ENCODE data around the gene CDH16.
"Not testable (repeated sequence)": the region's sequence is repeated elsewhere in the genome, so short reads cannot be mapped to it uniquely, and the experiment has no call there.

CDH16 gene

DNA sequence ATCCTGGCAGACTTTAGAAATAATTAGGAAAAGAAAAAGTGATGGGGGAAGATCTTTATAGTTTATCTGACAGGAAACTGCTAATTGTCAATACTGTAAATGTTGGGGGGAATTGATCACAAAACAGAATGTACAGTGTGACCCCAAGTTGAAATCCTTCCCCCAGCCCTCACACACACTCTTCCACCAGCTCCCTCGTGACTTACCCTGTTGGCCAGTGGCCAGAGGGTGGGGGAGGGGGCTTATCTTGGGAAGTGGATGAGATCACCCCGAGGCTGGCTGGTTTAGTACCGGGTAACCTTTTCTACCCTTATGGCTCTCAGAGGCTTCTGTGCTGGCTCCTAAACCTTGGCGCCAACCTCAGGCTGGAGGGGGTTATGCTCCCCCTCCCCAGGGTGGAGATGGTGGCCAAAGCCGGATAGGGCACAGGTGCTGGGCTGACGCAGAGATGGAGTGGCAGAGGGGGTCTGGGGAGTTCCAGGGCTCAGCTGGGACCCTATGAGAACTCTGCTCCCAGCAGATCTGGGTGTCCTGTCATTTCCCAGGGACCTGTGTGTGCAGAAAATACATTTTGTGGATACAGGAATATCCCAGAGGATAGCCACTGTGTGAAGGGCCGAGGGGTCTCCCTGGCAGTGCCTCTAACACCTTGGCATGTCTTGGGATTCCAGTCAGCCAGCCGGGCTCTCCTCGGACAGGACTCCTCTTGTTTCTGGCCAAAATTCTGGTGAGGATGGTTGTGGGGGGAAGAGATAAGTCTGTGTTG lies 18.6 kb downstream of the CDH16 start:
- H3K9me3 ChIP-seq (ENCODE audit: insufficient read depth, low read depth, low read length): no peaks in the 10 kb centered on the region
- 62% methylated on average over 8 of the region's 9 CpGs for WGBS
- H3K27me3 ChIP-seq (ENCODE audit: insufficient read depth, low read length): no peaks in the 10 kb centered on the region
- no peak overlapping the region for H3K9ac ChIP-seq (ENCODE audit: low read depth, low read length)
- H3K4me1 ChIP-seq (ENCODE audit: insufficient read depth, low read length): peaks cover 8% of the 10 kb centered on the region
- no peak overlapping the region for H3K4me3 ChIP-seq (ENCODE audit: low read length)
- no peak overlapping the region for H3K27ac ChIP-seq (ENCODE audit: low read depth, low read length)
- H3K36me3 ChIP-seq (ENCODE audit: insufficient read depth, low read length): no peaks in the 10 kb centered on the region

DNA sequence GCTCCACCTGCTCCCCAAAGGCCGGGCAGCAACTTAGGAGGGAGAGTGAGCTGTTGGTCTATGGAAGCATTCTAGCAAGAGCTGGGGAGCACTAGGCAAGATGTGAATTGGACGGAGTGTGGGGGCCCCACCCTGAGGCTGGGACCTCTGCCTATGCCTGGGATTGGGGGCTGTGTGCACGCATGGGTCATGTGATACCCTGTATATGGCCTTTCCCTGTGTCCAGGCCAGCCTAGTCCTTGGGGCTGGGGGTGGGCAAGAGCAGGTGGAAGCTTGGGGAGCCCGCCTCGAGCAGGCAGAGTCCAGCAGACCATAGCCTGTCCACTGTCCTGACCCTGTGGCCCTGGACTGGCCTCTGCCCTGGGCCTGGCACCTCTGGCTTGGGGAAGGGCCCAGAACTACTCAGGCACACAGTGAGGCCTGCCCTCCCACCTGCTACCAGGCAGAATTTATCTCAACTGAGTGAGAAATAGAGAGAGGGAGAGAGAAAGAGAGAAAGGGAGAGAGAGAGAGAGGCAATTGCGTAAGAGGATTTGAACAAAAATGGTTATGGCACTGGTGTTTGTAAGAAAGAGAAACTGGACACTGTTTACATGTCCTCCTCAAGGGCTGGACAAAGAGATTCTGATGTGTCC lies 19.3 kb downstream of the CDH16 start:
- no peaks in the 10 kb centered on the region for H3K27me3 ChIP-seq (ENCODE audit: insufficient read depth, low read length)
- no peak overlapping the region for H3K27ac ChIP-seq (ENCODE audit: low read depth, low read length)
- H3K4me3 ChIP-seq (ENCODE audit: low read length): no peak overlapping the region
- H3K4me1 ChIP-seq (ENCODE audit: insufficient read depth, low read length): peaks cover 8% of the 10 kb centered on the region
- no peaks in the 10 kb centered on the region for H3K9me3 ChIP-seq (ENCODE audit: insufficient read depth, low read depth, low read length)
- H3K9ac ChIP-seq (ENCODE audit: low read depth, low read length): no peak overlapping the region
- WGBS: 92% methylated on average over 6 of the region's 6 CpGs
- no peaks in the 10 kb centered on the region for H3K36me3 ChIP-seq (ENCODE audit: insufficient read depth, low read length)

DNA sequence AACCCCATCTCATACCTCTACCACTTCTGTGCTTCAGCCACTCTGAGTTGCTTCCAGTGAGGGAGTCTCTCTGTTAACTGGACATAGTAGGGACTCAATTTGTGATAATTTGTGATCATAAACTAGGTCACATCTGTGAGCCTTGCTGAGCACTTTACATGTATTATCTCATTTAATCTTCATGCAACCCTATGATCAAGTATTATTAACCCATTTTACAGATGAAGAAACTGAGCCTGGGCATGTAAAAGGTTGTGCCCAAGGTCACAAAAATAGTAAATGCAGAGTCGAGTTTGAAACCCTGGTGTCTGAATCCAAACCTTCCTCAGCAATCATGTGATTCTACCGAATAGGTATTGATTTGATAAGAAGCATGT lies 19.8 kb downstream of the CDH16 start:
- Histone ChIP-seq H3K4me3 (ENCODE audit: low read length) (no peak overlapping the region), H3K27ac (ENCODE audit: low read depth, low read length) (no peak overlapping the region), H3K9ac (ENCODE audit: low read depth, low read length) (no peak overlapping the region), H3K9me3 (ENCODE audit: insufficient read depth, low read depth, low read length) (no peaks in the 10 kb centered on the region), H3K27me3 (ENCODE audit: insufficient read depth, low read length) (no peaks in the 10 kb centered on the region), H3K36me3 (ENCODE audit: insufficient read depth, low read length) (no peaks in the 10 kb centered on the region), H3K4me1 (ENCODE audit: insufficient read depth, low read length) (peaks cover 8% of the 10 kb centered on the region)
- WGBS: 92% methylated on average over 2 of the region's 2 CpGs

DNA sequence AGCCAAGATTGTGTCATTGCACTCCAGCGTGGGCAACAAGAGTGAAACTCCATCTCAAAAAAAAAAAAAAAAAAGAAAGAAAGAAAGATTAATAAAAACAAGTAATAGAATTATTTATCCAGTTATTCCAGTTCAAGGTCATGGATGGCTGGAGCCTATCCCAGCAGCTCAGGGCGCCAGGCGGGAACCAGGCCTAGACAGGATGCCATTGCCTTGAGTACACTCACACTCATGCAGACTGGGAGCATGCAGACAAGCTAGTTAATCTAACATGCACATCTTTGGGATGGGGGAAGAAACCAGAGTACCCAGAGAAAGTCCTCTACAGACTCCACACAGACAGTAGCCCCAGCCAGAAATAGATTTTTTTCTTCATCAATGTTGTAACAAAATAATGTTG lies 20.5 kb downstream of the CDH16 start:
- WGBS: 90% methylated on average over 3 of the region's 3 CpGs
- Histone ChIP-seq H3K27me3 (ENCODE audit: insufficient read depth, low read length) (no peaks in the 10 kb centered on the region), H3K27ac (ENCODE audit: low read depth, low read length) (no peak overlapping the region), H3K4me3 (ENCODE audit: low read length) (no peak overlapping the region), H3K36me3 (ENCODE audit: insufficient read depth, low read length) (no peaks in the 10 kb centered on the region), H3K9ac (ENCODE audit: low read depth, low read length) (no peak overlapping the region), H3K9me3 (ENCODE audit: insufficient read depth, low read depth, low read length) (no peaks in the 10 kb centered on the region), H3K4me1 (ENCODE audit: insufficient read depth, low read length) (peaks cover 8% of the 10 kb centered on the region)

DNA sequence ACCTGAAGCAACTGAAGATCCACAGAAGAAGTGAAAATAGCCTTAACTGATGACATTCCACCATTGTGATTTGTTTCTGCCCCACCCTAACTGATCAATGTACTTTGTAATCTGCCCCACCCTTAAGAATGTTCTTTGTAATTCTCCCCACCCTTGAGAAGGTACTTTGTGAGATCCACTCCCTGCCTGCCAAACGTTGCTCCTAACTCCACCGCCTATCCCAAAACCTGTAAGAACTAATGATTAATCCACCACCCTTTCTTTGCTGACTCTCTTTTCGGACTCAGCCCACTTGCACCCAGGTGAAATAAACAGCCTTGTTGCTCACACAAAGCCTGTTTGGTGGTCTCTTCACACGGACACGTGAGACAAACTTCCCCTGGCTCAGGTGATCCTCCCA lies 22.0 kb downstream of the CDH16 start:
- H3K27ac ChIP-seq (ENCODE audit: low read depth, low read length); H3K27me3 ChIP-seq (ENCODE audit: insufficient read depth, low read length): not testable (repeated sequence)
- WGBS: 80% methylated on average over 5 of the region's 5 CpGs

DNA sequence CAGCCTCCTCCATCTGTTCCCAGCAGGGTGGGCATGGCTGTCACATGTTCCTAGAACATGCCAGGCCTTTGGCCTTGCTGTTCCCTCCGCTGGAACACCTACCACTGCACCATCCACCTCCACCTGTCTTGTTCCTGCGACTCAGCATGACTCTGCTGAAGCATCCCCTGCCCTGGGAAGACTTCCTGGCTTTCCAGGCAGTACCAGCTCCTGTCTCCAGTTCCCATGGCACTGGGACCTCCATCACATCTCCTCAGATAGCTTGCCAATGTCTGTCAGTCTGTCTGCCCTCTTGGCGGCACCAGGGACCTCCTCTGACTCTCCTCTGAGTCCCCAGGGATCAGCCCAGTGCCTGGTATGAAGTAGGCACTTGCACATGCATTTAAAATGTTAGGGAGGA lies 22.7 kb downstream of the CDH16 start:
- peaks cover 8% of the 10 kb centered on the region for H3K4me1 ChIP-seq (ENCODE audit: insufficient read depth, low read length)
- peaks cover 3% of the 10 kb centered on the region for H3K36me3 ChIP-seq (ENCODE audit: insufficient read depth, low read length)
- WGBS: 92% methylated on average over 3 of the region's 3 CpGs
- H3K9me3 ChIP-seq (ENCODE audit: insufficient read depth, low read depth, low read length): no peaks in the 10 kb centered on the region
- no peak overlapping the region for H3K9ac ChIP-seq (ENCODE audit: low read depth, low read length)
- no peak overlapping the region for H3K4me3 ChIP-seq (ENCODE audit: low read length)
- no peaks in the 10 kb centered on the region for H3K27me3 ChIP-seq (ENCODE audit: insufficient read depth, low read length)
- no peak overlapping the region for H3K27ac ChIP-seq (ENCODE audit: low read depth, low read length)

More for the DNA sequence above, 22.0 kb downstream of the CDH16 start:
- not testable (repeated sequence) for H3K4me3 ChIP-seq (ENCODE audit: low read length); H3K9ac ChIP-seq (ENCODE audit: low read depth, low read length); H3K4me1 ChIP-seq (ENCODE audit: insufficient read depth, low read length); H3K36me3 ChIP-seq (ENCODE audit: insufficient read depth, low read length); H3K9me3 ChIP-seq (ENCODE audit: insufficient read depth, low read depth, low read length)

DNA sequence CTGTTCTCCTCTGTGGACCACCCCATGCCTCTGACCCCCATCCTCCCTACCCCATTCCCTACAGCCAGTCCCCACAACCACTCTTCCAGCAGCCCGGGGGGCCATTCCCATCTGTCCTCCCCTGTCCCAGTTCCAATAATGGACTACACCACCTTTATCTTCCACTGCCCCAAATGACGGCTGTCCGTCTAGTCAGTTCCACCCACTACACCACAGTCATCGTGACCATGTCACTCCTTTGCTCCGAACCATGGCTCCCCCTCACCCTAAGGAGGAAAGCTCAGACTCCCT lies 23.1 kb downstream of the CDH16 start:
- Histone ChIP-seq H3K4me1 (ENCODE audit: insufficient read depth, low read length) (peaks cover 8% of the 10 kb centered on the region), H3K27me3 (ENCODE audit: insufficient read depth, low read length) (no peaks in the 10 kb centered on the region), H3K36me3 (ENCODE audit: insufficient read depth, low read length) (peaks cover 5% of the 10 kb centered on the region), H3K9me3 (ENCODE audit: insufficient read depth, low read depth, low read length) (no peaks in the 10 kb centered on the region), H3K9ac (ENCODE audit: low read depth, low read length) (no peak overlapping the region), H3K4me3 (ENCODE audit: low read length) (no peak overlapping the region), H3K27ac (ENCODE audit: low read depth, low read length) (no peak overlapping the region)
- WGBS: 94% methylated on average over 5 of the region's 5 CpGs

DNA sequence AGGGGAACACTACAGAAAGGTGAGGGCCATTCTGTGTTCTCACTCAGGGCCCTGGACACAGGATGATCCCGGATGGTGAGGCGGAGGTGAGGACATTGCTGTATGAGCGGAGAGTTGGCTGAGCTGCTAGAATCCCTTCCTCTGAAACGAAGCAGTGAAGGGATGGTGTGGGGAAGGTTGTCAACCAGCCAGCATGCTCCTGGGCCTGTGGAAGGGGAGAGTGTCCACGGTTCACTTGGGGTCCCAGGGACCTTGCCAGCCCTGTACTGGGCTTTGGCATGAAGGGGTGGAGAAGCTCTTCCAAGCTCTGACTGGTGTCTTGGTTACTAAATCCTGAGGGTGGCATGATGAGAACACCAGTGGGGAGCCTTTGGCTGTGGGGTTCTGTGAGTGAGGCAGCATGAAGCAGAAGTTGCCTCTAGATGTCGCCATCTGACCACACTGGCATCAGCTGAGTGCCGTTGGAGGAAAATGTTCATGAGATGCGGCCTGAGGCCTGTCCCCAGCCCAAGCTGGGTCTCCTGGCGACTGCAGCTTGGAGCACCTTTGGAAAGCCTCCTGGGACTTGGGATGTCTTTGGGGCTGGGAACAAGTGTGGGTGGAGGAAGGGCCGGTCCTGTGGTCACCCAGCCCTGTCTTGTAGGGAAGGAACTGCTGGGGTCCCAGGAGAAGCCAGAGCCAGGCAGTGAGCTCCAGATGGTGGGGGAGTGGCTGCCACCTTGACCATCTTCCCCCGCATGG lies 23.6 kb downstream of the CDH16 start:
- H3K9me3 ChIP-seq (ENCODE audit: insufficient read depth, low read depth, low read length): no peaks in the 10 kb centered on the region
- H3K4me1 ChIP-seq (ENCODE audit: insufficient read depth, low read length): peaks cover 5% of the 10 kb centered on the region
- no peak overlapping the region for H3K9ac ChIP-seq (ENCODE audit: low read depth, low read length)
- 67% methylated on average over 11 of the region's 11 CpGs for WGBS
- peaks cover 5% of the 10 kb centered on the region for H3K36me3 ChIP-seq (ENCODE audit: insufficient read depth, low read length)
- no peak overlapping the region for H3K4me3 ChIP-seq (ENCODE audit: low read length)
- no peak overlapping the region for H3K27ac ChIP-seq (ENCODE audit: low read depth, low read length)
- no peaks in the 10 kb centered on the region for H3K27me3 ChIP-seq (ENCODE audit: insufficient read depth, low read length)

DNA sequence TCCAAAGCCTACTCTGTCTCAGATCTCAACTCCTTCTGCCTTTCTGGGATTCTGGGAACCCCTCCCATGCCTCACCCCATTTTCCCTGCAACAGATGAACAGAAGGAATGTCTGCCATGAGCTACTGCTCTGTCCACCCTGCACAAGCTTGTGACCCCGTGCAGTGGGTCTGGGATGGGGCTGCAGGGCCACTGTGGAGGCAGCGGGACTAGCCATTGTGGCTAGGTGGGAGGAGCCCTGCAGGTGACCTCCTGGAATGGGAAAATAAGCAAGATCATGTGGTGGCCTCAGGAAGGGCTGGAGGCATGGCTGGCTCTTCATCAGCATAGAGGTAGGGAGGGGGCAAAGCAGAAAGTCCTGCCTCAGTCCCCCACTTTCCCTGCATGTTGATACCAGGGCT lies 24.6 kb downstream of the CDH16 start:
- Histone ChIP-seq H3K9me3 (ENCODE audit: insufficient read depth, low read depth, low read length) (no peaks in the 10 kb centered on the region), H3K27ac (ENCODE audit: low read depth, low read length) (no peak overlapping the region), H3K36me3 (ENCODE audit: insufficient read depth, low read length) (peaks cover 6% of the 10 kb centered on the region), H3K4me1 (ENCODE audit: insufficient read depth, low read length) (no peaks in the 10 kb centered on the region), H3K27me3 (ENCODE audit: insufficient read depth, low read length) (no peaks in the 10 kb centered on the region), H3K4me3 (ENCODE audit: low read length) (no peak overlapping the region), H3K9ac (ENCODE audit: low read depth, low read length) (no peak overlapping the region; the same call in 1 of the 2 replicates)
- WGBS: 86% methylated on average over 2 of the region's 2 CpGs

DNA sequence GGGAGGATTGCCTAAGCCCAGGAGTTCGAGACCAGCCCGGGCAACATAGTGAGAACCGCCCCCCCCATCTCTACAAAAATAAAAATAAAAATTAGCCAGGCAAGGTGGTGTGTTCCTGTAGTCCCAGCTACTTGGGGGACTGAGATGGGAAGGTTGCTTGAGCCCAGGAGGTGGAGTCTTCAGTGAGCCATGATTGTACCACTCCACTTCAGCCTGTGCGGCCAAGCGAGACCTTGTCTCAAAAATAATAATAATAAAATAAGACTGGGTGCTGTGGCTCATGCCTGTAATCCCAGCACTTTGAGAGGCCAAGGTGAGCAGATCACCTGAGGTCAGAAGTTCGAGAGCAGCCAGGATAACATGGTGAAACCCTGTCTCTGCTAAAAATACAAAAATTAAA lies 26.9 kb downstream of the CDH16 start:
- 90% methylated on average over 1 of the region's 6 CpGs for WGBS
- Histone ChIP-seq H3K4me3 (ENCODE audit: low read length) (no peak overlapping the region), H3K9me3 (ENCODE audit: insufficient read depth, low read depth, low read length) (no peaks in the 10 kb centered on the region), H3K36me3 (ENCODE audit: insufficient read depth, low read length) (peaks cover 19% of the 10 kb centered on the region), H3K4me1 (ENCODE audit: insufficient read depth, low read length) (no peaks in the 10 kb centered on the region), H3K9ac (ENCODE audit: low read depth, low read length) (no peak overlapping the region), H3K27me3 (ENCODE audit: insufficient read depth, low read length) (no peaks in the 10 kb centered on the region), H3K27ac (ENCODE audit: low read depth, low read length) (no peak overlapping the region)

DNA sequence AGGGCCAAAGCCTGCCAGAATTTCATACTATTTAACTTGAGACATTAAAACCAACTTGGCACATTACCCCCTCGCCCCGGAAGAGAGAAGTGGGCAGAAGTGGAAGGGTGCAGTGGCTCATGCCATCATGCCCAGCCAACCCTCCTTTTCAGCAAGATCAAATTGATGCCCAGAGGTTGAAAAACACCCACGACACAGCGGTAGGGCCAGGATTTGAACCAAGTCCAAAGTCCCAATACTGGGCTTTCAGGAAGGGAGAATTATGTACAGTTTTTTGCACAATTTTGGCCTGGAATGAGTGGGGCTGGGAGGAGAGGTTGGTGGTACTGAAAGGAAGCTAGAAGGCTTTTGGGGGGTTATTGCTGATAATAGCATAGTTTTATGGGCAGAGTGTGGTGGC lies 27.3 kb downstream of the CDH16 start:
- Histone ChIP-seq H3K27ac (ENCODE audit: low read depth, low read length) (no peak overlapping the region), H3K27me3 (ENCODE audit: insufficient read depth, low read length) (no peaks in the 10 kb centered on the region), H3K9me3 (ENCODE audit: insufficient read depth, low read depth, low read length) (no peaks in the 10 kb centered on the region), H3K4me3 (ENCODE audit: low read length) (no peak overlapping the region), H3K9ac (ENCODE audit: low read depth, low read length) (no peak overlapping the region), H3K36me3 (ENCODE audit: insufficient read depth, low read length) (peaks cover 23% of the 10 kb centered on the region), H3K4me1 (ENCODE audit: insufficient read depth, low read length) (no peaks in the 10 kb centered on the region)
- WGBS: 95% methylated on average over 4 of the region's 4 CpGs

Measured in HUES64 (cell line).